OCI-LY3 (cell line): ENCODE measurements around the gene TBXAS1.

Experiments used
- H2AFZ ChIP-seq: fragments of 200-600, 300-600 bp; shearing (Covaris generic); 2 replicates; pipeline ENCODE4 v1.6.0; 2014; ENCODE audit warnings: antibody characterized with exemption, low read depth, low read length
- H3K27ac ChIP-seq: fragments of 200-600, 300-600 bp; sonication (generic); 2 replicates; pipeline ENCODE4 v1.5.1; 2014; ENCODE audit warnings: mild to moderate bottlenecking, low read length, moderate library complexity, mixed read lengths
- H3K27me3 ChIP-seq: fragments of 200-600, 300-600 bp; sonication (generic); 2 replicates; pipeline ENCODE4 v1.6.1; 2014; ENCODE audit warnings: low read depth, low read length, mixed read lengths
- H3K36me3 ChIP-seq: fragments of 200-600, 300-600 bp; sonication (generic); replicated peaks from 2 replicates; pipeline ENCODE3; 2014; ENCODE audit warnings: low read depth, low read length, mixed read lengths
- H3K4me1 ChIP-seq: fragments of 300-600, 200-600 bp; sonication (generic); 2 replicates; pipeline ENCODE4 v1.6.1; 2014; ENCODE audit warnings: low read length, mixed read lengths
- H3K4me2 ChIP-seq: fragments of 200-600, 300-600 bp; sonication (generic); 2 replicates; pipeline ENCODE4 v1.6.1; 2014; ENCODE audit warnings: low read length, mixed read lengths
- H3K4me3 ChIP-seq: fragments of 300-600, 200-600 bp; sonication (generic); 2 replicates; pipeline ENCODE4 v1.5.1; 2014; ENCODE audit warnings: antibody characterized with exemption, mild to moderate bottlenecking, low read length, moderate library complexity
- H3K79me2 ChIP-seq: fragments of 300-600, 200-600 bp; shearing (Covaris generic); 2 replicates; pipeline ENCODE4 v1.6.1; 2014; ENCODE audit warnings: mild to moderate bottlenecking, low read length, mixed read lengths
- H3K9ac ChIP-seq: fragments of 300-600, 200-600 bp; shearing (Covaris generic); 2 replicates; pipeline ENCODE4 v1.6.0; 2014; ENCODE audit warnings: mild to moderate bottlenecking, low read length, moderate library complexity
- H3K9me3 ChIP-seq: fragments of 200-600, 300-600 bp; shearing (Covaris generic); 2 replicates; pipeline ENCODE4 v1.6.1; 2014; ENCODE audit warnings: low read length, mixed read lengths; ENCODE audit not compliant: insufficient read depth
- H4K20me1 ChIP-seq: fragments of 200-600, 300-600 bp; sonication (generic); 2 replicates; pipeline ENCODE4 v1.6.1; 2016; ENCODE audit warnings: low read length, mixed read lengths; ENCODE audit not compliant: insufficient read depth
- EZH2phosphoT487 ChIP-seq: fragments of 200-600 bp; shearing (Covaris generic); IDR thresholded peaks from 2 replicates; pipeline ENCODE4 v1.6.1; 2018; ENCODE audit warnings: antibody characterized with exemption, mixed run types, low read depth
- TF ChIP-seq, protein P1 (sequence below): fragments of 200-600, 300-600 bp; sonication (generic); IDR thresholded peaks from 2 replicates; pipeline ENCODE4 v1.5.1; 2014; ENCODE audit warnings: antibody characterized with exemption, low read length, low read depth

Gene TBXAS1

DNA sequence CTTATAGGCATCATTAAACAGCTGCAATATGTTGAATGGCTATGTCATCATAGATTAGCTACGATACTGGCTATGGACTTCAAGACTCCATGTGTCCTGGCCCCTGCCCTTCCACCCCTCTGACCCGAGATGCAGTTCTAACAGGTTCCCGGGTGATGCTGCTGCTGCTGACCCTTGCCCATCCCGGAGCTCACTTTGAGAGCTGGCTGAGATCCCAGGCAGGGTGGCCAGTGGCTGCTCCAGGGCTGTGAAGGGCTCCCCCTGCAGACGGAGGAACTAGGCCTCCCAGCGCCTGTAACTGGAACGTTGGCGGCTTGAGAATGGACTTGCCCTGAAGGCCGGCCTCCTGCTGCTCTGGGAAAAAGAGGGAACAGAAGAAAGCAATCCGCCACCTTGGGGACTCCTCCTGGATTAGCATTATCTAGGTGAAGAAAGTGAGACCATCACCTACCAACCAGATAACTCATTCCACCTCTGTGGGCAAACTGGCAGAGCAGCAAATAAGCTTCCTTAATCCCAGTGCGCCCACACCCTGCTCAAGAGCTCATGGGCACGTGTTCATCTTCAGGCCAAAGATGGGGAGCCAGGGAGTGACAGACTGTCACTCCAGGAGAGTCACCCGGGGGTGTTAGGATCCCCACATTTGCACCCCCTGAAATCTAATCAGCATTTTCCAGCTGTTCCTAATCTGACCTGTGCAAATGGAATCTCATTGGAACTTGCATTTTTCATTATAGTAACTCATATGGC, 176.9 kb downstream of the TBXAS1 start:
- H3K9ac ChIP-seq = no peak overlapping the region
- H3K4me1 ChIP-seq = 0 out of 2 replicates have a peak, but pooled peaks cover 3% of the 10 kb centered on the region
- no peaks in the 10 kb centered on the region for H3K36me3 ChIP-seq
- H4K20me1 ChIP-seq = no peaks in the 10 kb centered on the region
- H2AFZ ChIP-seq = no peak overlapping the region
- no peak overlapping the region for H3K27ac ChIP-seq
- peaks cover 15% of the 10 kb centered on the region; the same call in 1 of the 2 replicates for H3K27me3 ChIP-seq
- no peaks in the 10 kb centered on the region for H3K9me3 ChIP-seq
- H3K4me2 ChIP-seq = no peak overlapping the region
- TF ChIP-seq EZH2phosphoT487 = no peak
- TF ChIP-seq, protein P1, sequence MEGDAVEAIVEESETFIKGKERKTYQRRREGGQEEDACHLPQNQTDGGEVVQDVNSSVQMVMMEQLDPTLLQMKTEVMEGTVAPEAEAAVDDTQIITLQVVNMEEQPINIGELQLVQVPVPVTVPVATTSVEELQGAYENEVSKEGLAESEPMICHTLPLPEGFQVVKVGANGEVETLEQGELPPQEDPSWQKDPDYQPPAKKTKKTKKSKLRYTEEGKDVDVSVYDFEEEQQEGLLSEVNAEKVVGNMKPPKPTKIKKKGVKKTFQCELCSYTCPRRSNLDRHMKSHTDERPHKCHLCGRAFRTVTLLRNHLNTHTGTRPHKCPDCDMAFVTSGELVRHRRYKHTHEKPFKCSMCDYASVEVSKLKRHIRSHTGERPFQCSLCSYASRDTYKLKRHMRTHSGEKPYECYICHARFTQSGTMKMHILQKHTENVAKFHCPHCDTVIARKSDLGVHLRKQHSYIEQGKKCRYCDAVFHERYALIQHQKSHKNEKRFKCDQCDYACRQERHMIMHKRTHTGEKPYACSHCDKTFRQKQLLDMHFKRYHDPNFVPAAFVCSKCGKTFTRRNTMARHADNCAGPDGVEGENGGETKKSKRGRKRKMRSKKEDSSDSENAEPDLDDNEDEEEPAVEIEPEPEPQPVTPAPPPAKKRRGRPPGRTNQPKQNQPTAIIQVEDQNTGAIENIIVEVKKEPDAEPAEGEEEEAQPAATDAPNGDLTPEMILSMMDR = peak; percentile 31; the same call in 1 of the 2 replicates
- no peaks in the 10 kb centered on the region for H3K79me2 ChIP-seq
- no peak overlapping the region for H3K4me3 ChIP-seq

DNA sequence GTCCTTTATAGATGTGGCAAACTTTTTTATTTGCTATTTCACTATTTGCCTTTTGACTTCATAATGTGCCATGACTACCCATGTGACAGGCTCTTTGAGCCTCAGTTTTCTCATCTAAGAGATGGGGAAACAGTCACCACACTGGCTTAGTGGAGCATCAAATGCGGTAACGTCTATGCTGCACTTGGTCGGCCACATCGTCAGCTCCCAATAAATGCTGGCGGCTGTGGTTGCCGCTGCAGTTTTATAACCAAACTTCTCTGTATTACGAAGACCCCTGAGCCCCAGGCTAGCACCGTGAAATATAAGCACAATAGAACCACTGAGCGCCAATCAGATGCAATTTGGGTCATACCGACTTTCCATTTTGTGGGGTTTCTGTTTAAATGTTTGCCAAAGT, 177.5 kb downstream of the TBXAS1 start:
- no peak overlapping the region for H2AFZ ChIP-seq
- no peak overlapping the region for H3K9ac ChIP-seq
- TF ChIP-seq, protein P1 = no peak
- no peak for TF ChIP-seq EZH2phosphoT487
- no peak overlapping the region for H3K27ac ChIP-seq
- H3K4me3 ChIP-seq = no peak overlapping the region
- H3K4me2 ChIP-seq = no peak overlapping the region
- no peaks in the 10 kb centered on the region for H4K20me1 ChIP-seq
- H3K4me1 ChIP-seq = 0 out of 2 replicates have a peak, but pooled peaks cover 3% of the 10 kb centered on the region
- H3K79me2 ChIP-seq = no peaks in the 10 kb centered on the region
- H3K9me3 ChIP-seq = no peaks in the 10 kb centered on the region
- H3K27me3 ChIP-seq = peaks cover 15% of the 10 kb centered on the region; the same call in 1 of the 2 replicates
- H3K36me3 ChIP-seq = no peaks in the 10 kb centered on the region

DNA sequence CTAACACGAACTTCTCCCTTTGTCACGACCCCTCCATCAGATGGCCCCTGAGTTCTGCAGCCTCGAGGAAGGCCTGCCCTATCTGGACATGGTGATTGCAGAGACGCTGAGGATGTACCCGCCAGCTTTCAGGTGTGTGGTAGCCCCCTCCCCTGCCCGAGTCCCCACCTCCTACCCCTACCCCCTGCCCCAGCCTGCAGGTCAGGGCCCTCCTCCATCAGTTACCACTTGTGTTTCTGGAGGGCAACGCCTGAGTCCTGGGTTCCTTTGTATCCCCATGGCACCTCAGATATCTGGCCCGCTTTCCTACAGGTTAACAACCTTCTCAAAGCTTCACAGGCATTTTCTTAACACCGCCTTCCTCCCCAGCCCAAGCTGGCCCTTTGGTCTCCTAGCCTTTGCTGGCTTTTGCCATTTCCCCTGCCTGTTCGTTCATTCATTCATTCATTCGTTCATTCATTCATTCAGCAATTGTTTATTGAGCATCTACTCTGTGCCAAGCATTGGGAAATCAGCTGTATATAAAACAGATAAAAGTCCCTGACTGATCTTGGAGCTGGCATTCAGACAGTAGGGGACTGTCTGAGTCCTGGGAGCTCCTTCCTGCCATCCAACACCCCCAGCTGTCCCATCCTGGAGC, 178.1 kb downstream of the TBXAS1 start:
- no peak overlapping the region for H3K4me3 ChIP-seq

More for the DNA sequence above, 178.1 kb downstream of the TBXAS1 start:
- no peaks in the 10 kb centered on the region for H3K79me2 ChIP-seq
- H3K9me3 ChIP-seq = no peaks in the 10 kb centered on the region
- TF ChIP-seq, protein P1 = no peak
- TF ChIP-seq EZH2phosphoT487 = no peak
- H4K20me1 ChIP-seq = no peaks in the 10 kb centered on the region
- H3K36me3 ChIP-seq = no peaks in the 10 kb centered on the region
- peaks cover 16% of the 10 kb centered on the region for H3K27me3 ChIP-seq
- H3K27ac ChIP-seq = no peak overlapping the region
- no peak overlapping the region for H2AFZ ChIP-seq
- H3K9ac ChIP-seq = no peak overlapping the region
- 0 out of 2 replicates have a peak, but pooled peaks cover 3% of the 10 kb centered on the region for H3K4me1 ChIP-seq
- no peak overlapping the region for H3K4me2 ChIP-seq
